ENCODE results near the gene ADAMTS2.

DNA sequence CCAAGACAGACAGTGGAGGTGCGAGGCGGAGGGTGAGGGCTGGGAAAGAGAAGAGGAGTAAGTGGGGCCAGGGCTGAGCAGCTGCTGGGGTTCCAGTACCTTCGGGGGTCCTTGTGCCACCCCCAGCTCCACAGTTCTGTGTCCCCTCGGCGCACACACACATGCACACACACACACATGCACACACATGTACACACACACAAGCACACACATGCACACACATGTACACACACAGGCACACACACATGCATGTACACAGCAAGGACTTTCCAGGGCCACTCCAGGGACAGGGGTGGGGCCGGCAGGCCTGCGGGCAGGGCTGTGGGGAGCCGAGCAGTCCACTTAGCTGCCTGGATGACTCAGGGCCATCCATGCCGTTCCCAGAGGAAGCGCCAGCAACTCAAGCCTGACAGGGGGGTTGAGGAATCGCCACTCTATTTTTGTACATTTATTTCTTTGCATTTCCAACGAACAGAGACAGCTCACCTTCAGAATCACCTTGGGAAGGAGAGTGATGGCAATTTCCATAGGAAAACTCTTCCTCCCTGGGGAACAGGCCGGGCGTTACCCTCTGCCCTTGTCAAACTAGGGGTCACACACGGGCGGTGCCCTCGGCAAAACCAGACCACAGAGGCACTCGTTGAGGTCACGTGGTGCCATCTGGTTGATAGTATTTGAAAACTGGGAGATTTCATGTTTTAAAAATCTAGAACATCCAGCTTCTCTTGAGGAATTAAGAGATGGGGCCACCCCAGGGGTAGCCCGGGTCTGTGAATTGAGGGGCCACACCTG lies 135.7 kb downstream of the ADAMTS2 start:
- no peak for TF ChIP-seq POLR2AphosphoS5 (IDR thresholded peaks at IDR 0.05; ENCODE audit: insufficient read depth, low read depth, low read length)
- TF ChIP-seq JUN (IDR thresholded peaks at IDR 0.05; ENCODE audit: borderline replicate concordance, insufficient read depth, insufficient read length, low read depth), result no peak
